ENCODE results near the gene WASHC3.
"Not testable (repeated sequence)": the region's sequence is repeated elsewhere in the genome, so short reads cannot be mapped to it uniquely, and the experiment has no call there.

WASHC3 gene, protein sequence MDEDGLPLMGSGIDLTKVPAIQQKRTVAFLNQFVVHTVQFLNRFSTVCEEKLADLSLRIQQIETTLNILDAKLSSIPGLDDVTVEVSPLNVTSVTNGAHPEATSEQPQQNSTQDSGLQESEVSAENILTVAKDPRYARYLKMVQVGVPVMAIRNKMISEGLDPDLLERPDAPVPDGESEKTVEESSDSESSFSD
- 19.5 to 37.3 reads per million in 2 experiments for total RNA-seq

DNA sequence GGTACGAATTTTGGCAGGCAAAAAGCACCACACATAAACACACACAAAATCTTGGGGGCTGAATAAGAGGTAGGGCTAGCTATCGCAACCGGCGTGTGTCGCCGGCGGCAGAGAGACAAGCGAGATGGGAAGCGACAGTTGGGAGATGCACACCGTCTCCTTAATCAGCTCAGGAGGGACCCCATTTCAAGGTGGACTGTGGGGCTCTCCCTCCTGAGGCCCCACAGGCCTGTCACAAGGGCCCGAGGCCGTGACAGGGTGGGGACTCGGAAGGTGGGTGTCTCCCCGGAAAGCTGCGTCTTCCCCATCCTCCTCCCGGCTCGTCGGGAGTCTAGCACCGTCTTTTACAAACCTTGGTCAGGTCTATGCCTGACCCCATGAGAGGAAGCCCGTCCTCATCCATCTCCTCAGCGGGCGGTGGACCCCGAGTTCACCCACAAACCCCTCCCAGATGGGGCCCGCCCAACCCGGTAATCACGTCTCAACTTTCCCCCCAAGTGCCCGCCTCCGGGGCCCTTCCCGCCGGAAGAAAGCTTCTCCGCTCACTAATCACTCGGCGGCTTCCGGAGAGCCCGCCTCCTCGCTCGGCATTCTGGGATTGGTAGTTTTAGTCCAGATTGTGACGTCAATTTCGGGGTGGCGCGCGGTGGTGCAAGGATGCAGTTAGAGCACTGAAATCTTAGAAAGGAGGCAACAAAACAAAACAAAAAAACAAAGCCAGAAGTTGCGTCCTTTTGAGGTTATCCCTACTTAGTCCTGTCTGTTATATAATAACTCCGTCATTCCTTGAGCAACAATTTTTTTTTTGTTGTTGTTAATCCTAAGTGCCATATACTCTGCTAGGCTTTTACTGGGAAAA lies at the start of gene WASHC3:
Gene WASHC3 (minus strand): TSS at position 432 of the 859 bp plus-strand sequence. CDS start 29 bp downstream, at position 403.
- peak; percentile 92 for DNase-seq (ENCODE audit: low read depth)

DNA sequence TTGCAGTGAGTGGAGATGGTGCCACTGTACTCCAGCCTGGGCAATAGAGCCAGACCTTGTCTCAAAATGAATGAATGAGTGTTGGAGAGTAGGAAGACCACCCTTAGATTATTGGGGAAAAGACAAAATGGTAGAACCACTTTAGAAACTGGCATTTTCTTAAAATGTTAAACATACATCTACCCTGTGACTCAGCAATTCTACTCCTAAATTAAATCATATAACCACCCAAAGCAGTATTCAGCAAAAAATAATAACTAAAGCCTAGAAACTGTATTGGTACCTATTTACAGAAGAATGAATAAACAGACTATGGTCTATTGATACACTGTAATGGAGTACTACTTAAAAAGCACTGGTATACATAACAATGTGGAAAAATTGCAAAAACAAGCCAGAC lies 49.0 kb upstream of the WASHC3 start:
- no peak for DNase-seq (ENCODE audit: low read depth)

DNA sequence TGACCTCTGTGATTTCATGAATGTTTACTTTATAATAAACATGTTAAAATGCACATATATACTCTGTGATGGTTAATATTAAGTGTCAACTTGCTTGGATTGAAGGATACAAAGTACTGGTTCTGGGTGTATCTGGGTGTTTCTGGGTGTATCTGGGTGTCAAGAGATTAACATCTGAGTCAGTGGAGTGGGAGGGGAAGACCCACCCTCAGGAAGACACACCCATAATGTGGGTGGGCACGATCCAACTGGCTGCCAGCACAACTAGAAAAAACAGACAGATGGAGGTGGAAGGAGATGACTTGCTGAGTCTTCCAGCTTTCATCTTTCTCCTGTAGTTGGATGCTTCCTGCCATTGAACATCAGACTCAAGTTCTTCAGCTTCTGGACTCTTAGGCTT lies 46.2 kb upstream of the WASHC3 start:
- no peak for DNase-seq (ENCODE audit: low read depth)

DNA sequence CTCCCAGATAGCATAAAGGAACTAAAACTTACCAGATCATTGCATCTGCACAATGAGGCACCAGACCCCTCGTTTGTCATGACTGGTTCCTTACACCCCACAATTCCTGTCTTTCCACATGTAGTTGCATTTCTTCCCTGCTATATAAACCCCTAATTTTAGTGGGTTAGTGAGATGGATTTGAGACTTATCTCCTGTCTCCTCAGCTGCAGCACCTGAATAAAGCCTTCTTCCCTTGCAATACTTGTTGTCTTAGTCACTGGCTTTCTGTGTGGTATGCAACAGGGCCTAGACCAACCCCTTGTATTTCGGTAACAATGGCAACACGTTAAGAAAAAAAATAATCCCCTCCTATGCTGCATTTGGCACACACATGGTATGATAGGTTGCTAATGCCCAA lies 45.1 kb upstream of the WASHC3 start:
- DNase-seq (ENCODE audit: low read depth) = no peak

DNA sequence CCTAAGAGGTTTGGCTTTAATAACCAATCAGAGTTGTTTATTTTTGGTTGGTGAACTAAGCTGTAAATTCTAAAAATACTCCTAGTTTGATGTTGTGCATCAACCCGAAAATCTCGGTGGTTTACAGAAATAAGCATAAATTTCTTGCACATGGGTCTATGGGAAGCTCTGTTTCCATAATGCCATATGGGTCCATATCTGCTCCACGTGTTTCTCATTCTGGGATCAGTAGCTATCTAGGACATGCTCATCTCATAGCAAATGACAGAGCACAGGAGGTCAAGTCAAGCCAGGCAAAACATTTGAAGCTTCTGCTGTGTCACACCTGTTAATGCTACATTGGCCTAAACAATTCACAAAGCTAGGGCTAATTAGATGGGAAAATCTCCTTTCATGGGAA lies 35.1 kb upstream of the WASHC3 start:
- DNase-seq (ENCODE audit: low read depth) = no peak

DNA sequence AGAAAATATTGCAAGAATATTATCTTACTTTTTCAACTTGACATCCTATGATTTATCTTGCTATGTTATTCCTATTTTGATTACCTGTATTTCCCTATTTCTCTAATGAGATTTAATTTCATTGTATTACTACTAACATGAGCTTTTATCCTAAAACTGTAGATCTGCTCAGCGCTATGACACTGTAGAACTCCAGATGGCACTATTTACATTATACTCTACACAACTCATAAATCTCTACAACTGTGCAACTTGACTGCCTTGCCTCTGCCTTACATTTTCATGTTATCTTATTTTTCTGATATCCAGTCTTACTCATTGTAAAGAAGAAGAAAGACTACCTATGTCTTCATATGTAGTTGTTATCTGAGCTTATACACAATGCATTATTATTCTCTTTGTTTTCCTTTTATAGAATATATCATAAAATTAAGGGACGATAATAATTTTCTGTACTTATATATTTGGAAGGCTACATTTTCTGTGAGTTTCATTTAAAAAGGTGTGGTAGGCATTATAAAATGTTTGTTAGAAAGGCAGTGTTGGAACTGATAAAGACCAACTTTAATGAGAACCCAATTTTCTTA lies 34.0 kb upstream of the WASHC3 start:
- DNase-seq (ENCODE audit: low read depth) = no peak

DNA sequence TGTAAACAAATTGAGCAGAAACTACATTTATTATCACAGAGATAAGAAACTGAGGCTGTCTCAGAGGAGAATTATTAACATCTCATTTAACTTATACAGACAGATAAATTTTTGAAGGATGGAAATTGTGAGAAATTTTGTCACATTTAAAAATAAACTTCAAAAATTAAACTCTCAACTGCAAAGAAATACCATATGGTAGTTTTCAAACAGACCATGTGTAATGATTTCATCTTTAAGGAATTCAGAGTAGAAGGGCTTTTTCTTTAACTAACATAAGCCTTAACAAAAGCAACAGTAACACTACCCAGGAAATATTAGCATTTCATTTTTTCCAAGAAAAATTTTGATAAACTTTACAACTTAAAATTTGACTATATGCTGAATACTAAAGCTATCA lies 31.5 kb upstream of the WASHC3 start:
- no peak for DNase-seq (ENCODE audit: low read depth)

DNA sequence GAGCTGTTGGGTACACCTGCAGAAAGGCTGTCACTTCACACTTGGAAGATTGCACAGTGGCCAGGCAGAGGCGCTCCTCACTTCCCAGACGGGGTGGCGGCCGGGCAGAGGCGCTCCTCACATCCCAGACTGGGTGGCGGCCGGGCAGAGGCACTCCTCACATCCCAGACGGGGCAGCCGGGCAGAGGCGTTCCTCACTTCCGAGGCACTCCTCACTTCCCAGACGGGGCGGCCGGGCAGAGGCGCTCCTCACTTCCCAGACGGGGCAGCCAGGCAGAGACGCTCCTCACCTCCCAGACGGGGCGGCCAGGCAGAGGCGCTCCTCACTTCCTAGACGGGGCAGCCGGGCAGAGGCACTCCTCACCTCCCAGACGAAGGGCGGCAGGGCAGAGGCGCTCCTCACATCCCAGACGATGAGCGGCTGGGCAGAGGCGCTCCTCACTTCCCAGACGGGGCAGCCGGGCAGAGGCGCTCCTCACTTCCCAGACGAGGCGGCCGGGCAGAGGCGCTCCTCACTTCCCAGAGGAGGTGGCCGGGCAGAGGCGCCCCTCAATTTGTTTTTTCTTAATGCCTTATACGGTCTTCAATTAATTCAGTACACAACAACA lies 27.5 kb upstream of the WASHC3 start:
- not testable (repeated sequence) for DNase-seq (ENCODE audit: low read depth)

DNA sequence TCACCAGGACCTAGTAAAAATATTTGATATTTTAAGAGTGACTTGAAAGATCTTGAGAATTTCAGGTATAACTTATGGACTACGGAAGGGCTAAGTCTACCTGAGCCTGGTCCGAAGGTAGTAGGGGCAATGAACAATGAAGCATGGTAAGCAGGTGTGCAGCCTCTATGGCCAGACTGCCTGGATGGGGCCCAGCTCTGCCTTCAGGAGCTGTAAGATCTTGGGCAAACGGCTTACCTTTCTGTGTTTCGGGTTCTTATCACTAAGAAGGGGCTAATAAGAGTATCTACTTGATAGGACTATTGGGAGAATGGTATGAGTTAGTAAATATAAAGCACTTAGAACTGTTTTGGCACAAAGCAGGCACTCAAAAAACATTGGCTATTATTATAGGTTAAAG lies 19.1 kb upstream of the WASHC3 start:
- no peak for DNase-seq (ENCODE audit: low read depth)

DNA sequence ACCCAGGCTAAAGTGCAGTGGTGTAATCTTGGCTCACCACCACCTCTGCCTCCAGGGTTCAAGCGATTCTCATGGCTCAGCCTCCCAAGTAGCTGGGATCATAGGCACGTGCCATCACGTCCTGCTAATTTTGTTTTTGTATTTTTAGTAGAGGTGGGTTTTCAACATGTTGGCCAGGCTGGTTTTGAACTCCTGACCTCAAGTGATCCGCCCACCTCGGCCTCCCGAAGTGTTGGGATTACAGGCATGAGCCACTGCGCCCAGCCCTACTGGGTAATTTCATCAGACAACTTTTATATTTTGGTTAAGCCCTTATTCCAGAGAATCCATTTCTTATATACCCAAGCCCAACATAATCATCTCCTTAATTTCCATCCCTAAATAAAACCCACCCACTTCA lies 10.3 kb upstream of the WASHC3 start:
- not testable (repeated sequence) for DNase-seq (ENCODE audit: low read depth)

DNA sequence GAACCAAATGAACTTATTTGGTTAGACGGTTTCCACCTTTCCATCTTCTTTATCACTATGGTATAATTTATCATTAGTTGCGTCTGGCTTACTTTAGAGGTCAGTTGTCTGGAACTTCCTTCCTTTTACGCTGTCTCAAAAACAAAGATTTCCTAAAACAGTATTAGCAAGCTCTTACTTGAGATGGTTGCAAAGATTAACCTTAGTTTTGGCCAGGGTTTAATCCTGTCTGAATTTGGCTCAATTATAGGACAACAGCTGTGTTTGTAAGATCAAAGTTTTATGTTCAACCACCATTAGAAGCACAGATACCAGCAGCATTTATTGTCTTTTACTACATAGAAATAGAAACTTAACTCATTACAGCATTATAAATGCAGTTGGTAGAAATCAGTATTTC lies 7.9 kb upstream of the WASHC3 start:
- no peak for DNase-seq (ENCODE audit: low read depth)

DNA sequence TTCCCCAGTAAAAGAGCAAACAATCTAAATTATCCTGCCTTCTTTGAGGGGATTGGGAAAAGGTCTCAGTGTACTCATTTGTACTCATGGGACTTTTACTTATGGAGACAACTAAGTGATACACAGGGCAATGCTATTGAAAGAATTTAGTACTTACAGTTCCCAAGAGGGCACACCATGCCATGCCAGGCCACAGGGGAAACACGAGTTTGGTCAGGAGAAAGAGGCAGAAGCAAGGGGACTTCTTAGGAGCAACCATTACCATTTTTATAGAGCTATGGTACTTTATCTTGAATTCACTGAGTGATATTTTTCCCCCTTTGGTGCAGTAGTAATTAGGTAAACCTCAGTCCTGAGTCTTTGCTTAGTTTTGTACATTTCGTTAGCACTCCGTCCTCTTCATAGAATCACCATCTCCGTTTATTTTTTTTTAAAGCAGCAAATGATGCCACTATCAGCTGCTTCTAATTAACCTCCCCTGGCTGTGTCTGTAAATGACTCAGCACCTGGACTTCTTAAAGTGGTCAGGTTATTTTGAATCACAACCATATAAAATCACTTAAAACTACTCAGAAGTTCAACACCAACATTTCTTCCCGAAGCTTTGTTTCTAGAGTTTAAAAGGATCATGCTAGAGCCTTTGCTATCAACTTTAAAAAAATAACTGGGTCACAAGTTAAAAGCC lies 5.9 kb upstream of the WASHC3 start:
- DNase-seq (ENCODE audit: low read depth) = no peak

DNA sequence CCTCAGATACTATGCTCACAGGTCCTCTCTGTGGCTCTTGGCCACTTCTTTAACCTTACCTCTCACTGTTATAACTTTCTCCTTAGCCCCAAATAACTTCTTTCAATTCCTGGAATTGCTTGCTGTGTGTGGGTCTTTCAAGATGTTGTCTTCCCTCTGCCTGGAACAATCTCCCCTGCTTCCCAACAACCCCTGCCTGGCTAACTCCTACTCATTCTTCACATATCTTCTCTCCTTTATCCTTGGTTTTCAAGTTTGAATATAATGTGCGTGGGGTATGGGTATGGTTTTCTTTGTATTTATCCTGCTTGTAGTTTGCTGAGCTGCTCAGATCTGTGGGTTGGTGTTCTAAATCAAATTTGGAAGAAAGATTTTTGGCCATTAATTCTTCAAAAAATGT lies 2.7 kb upstream of the WASHC3 start:
- DNase-seq (ENCODE audit: low read depth) = no peak

DNA sequence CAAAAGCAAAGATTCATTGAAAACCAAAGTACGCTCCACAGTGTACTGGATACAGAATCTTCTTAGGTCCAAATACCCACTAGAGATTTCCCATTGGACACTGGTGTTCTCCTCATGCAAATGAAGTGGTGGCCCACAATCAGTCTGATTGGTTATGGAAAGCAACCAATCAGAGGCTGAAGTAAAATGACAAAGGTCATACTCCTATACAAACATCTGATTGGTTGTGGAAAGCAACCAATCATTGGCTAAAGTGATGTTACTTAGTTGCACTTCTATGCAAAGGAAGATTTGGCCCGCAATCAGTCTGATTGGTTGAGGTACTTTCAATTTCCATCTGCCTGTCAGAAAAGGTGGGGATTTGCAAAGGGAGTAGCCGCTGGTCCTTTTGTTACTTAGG lies 1.3 kb upstream of the WASHC3 start:
- no peak for DNase-seq (ENCODE audit: low read depth)

DNA sequence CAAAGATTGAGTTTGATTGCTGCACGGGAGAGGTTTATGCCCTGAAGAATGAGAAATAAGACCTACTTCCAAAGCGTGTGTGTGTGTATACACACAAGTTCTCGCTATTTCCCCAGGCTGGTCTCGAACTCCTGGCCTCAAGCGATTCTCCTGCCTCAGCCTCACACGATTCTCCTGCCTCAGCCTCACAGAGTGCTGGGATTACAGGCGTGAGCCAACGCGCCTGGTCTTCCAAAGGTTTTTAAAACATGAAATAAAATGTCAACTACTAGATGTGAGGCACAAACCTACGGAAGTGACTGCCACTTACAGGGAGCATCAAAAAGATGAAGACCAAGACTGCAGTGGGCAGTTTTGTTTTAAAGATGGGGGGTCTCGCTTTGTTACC lies 622 bp upstream of the WASHC3 start:
- DNase-seq (ENCODE audit: low read depth) = no peak

DNA sequence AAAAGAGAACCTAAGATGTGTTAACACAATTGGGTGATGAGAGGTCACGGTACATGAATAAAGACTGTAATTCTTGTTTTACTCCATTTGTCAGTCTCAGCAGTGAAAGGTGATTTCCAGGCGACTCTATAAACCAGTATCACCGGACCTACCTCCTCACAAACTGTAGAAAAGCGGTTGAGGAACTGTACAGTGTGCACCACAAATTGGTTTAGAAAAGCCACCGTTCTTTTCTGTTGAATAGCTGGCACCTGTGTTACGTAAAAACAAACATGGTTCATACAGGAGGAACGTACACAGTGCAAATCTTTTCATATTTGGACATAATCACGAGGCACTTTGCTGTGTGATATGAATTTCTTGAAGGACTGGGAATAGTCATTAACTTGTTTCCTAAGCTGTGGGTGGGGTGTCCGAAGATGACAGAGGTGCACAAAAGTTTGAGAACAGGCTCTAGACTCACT lies 663 bp downstream of the WASHC3 start:
- no peak for DNase-seq (ENCODE audit: low read depth)

DNA sequence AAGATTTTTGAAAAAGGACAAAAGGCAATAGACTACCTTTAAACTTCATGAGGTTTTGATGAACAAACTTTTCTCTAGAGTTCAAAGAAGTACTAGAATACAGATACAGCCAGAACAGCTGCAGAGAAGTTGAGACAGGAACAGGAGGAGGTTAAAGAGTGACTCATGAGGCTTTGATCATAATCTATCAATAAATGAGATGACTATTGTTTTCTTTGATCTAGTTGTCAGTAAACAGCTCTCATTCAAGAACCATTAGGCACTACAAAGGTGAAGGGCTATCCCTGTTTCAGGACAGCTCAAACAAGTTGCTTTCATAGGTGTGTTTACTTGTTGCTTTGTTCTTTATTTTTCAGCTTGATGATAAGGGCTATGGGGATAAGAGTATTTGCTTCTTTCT lies 2.4 kb downstream of the WASHC3 start:
- DNase-seq (ENCODE audit: low read depth) = no peak

DNA sequence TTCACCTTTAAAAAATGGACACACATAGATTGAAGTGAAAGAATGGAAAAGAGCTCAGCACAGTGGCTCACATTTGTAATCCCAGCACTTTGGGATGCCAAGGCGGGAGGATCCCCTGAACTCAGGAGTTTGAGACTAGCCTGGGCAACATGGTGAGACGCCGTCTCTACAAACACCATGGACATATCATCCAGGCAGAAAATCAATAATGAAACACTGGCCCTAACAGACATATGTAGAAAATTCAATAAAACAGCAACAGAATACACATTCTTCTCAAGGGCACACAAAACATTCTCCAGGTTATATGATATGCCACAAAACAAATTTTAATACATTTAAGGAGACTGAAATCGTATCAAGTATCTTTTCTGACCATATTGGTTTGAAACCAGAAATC lies 7.4 kb downstream of the WASHC3 start:
- no peak for DNase-seq (ENCODE audit: low read depth)

DNA sequence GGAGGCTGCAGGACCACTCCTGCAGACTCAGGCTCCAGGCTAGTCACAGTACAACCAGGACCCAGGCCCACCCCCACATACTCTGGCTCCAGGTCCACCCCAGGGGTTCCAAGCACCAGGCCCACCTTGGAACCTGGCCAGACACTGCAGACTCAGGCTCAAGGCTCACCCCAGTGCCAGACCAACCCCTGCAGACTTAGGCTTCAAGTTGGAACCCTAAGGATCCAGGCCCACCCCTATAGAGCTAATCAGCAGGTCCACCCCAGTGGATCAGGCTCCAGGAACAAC lies 8.8 kb downstream of the WASHC3 start:
- no peak for DNase-seq (ENCODE audit: low read depth)

DNA sequence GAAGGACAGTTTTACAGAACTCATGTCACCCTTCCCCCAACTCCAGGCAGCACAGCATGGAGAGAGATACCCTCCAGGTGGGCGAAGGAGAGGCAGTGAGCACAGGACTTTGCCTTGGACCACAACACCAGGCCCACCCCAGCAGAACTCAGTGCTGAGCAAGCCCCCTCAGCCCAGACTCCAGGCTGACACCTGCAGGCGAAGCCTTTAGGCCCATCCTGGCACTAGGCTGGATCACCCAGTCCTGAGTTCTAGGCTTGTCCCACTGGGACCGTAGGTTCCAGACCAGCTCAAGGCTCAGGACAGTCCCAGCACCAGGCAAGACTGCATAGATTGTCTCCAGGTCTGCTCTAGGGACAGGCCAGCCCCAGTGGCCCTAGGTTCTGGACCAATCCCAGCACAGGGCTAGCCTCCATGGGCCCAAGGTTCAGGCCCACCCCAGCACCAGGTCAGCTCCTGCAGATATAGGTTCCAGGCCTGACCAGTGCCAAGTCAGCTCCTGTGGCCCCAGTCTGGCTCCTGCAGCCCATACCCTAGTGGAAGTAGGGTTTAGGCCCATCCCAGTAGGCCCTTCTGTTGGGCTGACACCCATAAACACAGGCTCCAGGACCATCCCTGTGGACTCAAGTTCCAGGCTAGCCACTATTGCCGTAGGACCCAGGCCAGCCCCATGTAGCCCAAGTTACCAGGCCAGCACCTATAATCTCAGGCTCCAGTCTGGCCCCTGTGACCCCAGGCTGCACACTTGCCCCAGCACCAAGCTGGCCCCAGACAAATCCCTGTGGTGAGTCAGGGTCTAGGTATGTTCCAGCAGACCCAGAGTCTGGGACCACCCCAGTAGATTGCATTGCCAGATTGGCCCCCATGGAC lies 9.4 kb downstream of the WASHC3 start:
- no peak for DNase-seq (ENCODE audit: low read depth)

DNA sequence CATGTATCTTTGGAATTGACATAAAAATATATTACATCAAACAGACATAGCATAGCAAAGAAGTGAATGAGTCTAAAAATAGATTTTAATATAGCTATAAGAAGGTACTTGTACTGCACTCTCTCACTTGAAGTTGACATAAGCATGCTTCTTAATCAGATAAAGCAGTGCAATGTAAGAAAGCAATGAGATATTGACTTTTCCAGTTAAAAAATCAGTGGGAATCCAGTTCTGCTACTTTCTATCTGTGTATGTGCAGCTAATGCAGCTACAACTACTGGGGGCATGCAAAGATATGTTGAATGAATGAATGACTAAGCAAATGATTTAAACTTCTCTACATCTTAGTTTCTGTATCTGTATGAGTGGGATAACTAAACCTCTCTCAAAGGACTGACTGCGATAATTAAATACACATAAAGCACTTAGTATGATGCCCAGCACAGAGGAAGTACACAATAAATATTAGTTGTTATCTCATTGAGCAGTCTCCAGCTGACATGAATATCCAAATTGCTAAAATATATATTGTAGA lies 10.3 kb downstream of the WASHC3 start:
- DNase-seq (ENCODE audit: low read depth) = no peak
